Astrocyte of the cerebellum (primary cell): Measurements from ENCODE around the gene MESP1.

Experiments
- DNase-seq: peaks from one replicate; pipeline ENCODE4 v3.0.0-alpha.2; 2011; ENCODE audit warnings: low read depth
- H3K4me3 ChIP-seq: 2 replicates; pipeline ENCODE4 v1.5.1; 2011; ENCODE audit warnings: mild to moderate bottlenecking, low read depth, low read length, moderate library complexity
- CTCF ChIP-seq: IDR thresholded peaks from 2 replicates; pipeline ENCODE4 v1.5.1; 2012; ENCODE audit warnings: low read length, low read depth, moderate library complexity, mild to moderate bottlenecking; ENCODE audit errors: missing control alignments
- in situ Hi-C: cut with HindIII; loops from 2 replicates; pipeline ENCODE4 v1.10.0; 2017; ENCODE audit warnings: low sequenced_read_pairs

The MESP1 gene

GRCh38 chr15:89750560-89751542 lies at the start of gene MESP1:
TSS of gene MESP1 (minus strand) at chr15:89751249. CDS start at chr15:89751231, 18 bp downstream.
- in situ Hi-C loops = no loop called here
- TF ChIP-seq CTCF = peak; percentile 69
- H3K4me3 ChIP-seq = peak within 1 kb of the TSS; percentile 47
- DNase-seq = peak; percentile 74

- H3K4me3 ChIP-seq = no peak overlapping the region
- no peak for TF ChIP-seq CTCF
- no peak for DNase-seq
- in situ Hi-C loops = loop anchor here (5.0 kb wide), 1 partner anchor 62 kb away; no protein-coding TSS in a partner anchor
These were observed 49.0 kb upstream of the MESP1 start for GRCh38 chr15:89799918-89800498.

GRCh38 chr15:89799011-89799911 lies 48.2 kb upstream of the MESP1 start:
- H3K4me3 ChIP-seq = no peak overlapping the region
- in situ Hi-C loops = loop anchor here (5.0 kb wide), 1 partner anchor 63 kb away; no protein-coding TSS in a partner anchor
- TF ChIP-seq CTCF = no peak
- DNase-seq = no peak

- no peak overlapping the region for H3K4me3 ChIP-seq
- in situ Hi-C loops = loop anchor here (5.0 kb wide), 1 partner anchor 65 kb away; no protein-coding TSS in a partner anchor
- no peak for TF ChIP-seq CTCF
- DNase-seq = no peak
These were observed 46.7 kb upstream of the MESP1 start for GRCh38 chr15:89797678-89798201.

- no peak for TF ChIP-seq CTCF
- H3K4me3 ChIP-seq = no peak overlapping the region
- DNase-seq = no peak
- in situ Hi-C loops = loop anchor here (5.0 kb wide), 1 partner anchor 66 kb away; no protein-coding TSS in a partner anchor
These were observed 44.9 kb upstream of the MESP1 start for GRCh38 chr15:89795996-89796395.
